DOHH2 (cell line): ENCODE results near the gene GNPTAB.

Experiments
- EZH2phosphoT487 ChIP-seq: fragments of 200-600 bp; sonication (generic); IDR thresholded peaks from 2 replicates; pipeline ENCODE4 v1.6.1; 2017; ENCODE audit warnings: borderline replicate concordance, mild to moderate bottlenecking, antibody characterized with exemption, low read length, moderate library complexity, mixed read lengths
- TF ChIP-seq, protein P1 (sequence below): fragments of 200-600 bp; sonication (generic); IDR thresholded peaks from one replicate; pipeline ENCODE4 v1.5.1; 2014; ENCODE audit warnings: antibody characterized with exemption, mild to moderate bottlenecking, low read depth, low read length; ENCODE audit not compliant: poor library complexity, severe bottlenecking

GRCh38 chr12:101875162-101875561, 44.4 kb upstream of the GNPTAB start:
- TF ChIP-seq, protein P1, sequence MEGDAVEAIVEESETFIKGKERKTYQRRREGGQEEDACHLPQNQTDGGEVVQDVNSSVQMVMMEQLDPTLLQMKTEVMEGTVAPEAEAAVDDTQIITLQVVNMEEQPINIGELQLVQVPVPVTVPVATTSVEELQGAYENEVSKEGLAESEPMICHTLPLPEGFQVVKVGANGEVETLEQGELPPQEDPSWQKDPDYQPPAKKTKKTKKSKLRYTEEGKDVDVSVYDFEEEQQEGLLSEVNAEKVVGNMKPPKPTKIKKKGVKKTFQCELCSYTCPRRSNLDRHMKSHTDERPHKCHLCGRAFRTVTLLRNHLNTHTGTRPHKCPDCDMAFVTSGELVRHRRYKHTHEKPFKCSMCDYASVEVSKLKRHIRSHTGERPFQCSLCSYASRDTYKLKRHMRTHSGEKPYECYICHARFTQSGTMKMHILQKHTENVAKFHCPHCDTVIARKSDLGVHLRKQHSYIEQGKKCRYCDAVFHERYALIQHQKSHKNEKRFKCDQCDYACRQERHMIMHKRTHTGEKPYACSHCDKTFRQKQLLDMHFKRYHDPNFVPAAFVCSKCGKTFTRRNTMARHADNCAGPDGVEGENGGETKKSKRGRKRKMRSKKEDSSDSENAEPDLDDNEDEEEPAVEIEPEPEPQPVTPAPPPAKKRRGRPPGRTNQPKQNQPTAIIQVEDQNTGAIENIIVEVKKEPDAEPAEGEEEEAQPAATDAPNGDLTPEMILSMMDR, result no peak
- TF ChIP-seq EZH2phosphoT487, result no peak
